ENCODE measurements around the gene HS3ST1.

- TF ChIP-seq POLR2A (IDR thresholded peaks at IDR 0.05; ENCODE audit: low read depth, low read length) (no peak), TAF1 (IDR thresholded peaks at IDR 0.05; ENCODE audit: low read depth, low read length) (no peak)
Measured at GRCh38 chr4:11474146-11474545, 45.5 kb upstream of the HS3ST1 start.

Data from GM12891 (cell line).